Glutamatergic neuron (in vitro differentiated cells): Measurements from ENCODE around the gene FRMD3. TPM values are rescaled to one million over a fixed set of nuclear protein-coding genes. Genes with fewer than 3 reads are reported as not detected.

ENCODE experiments used
- DNase-seq: peaks from one replicate; pipeline ENCODE4 v3.0.0; 2022
- H3K27ac Mint-ChIP-seq: one replicate; pipeline ENCODE4 v1.8.0; 2020; ENCODE audit warnings: mild to moderate bottlenecking, mixed read lengths, inconsistent platforms; ENCODE audit not compliant: unreplicated experiment
- H3K27me3 Mint-ChIP-seq: one replicate; pipeline ENCODE4 v1.8.0; 2020; ENCODE audit warnings: mild to moderate bottlenecking, moderate library complexity, mixed read lengths, inconsistent platforms; ENCODE audit not compliant: unreplicated experiment
- H3K36me3 Mint-ChIP-seq: one replicate; pipeline ENCODE4 v1.8.0; 2020; ENCODE audit warnings: mild to moderate bottlenecking, mixed read lengths, inconsistent platforms; ENCODE audit not compliant: unreplicated experiment
- H3K4me1 Mint-ChIP-seq: one replicate; pipeline ENCODE4 v1.8.0; 2020; ENCODE audit warnings: mild to moderate bottlenecking, low read depth, mixed read lengths, inconsistent platforms; ENCODE audit not compliant: unreplicated experiment
- H3K4me3 Mint-ChIP-seq: one replicate; pipeline ENCODE4 v1.8.0; 2020; ENCODE audit warnings: mild to moderate bottlenecking, mixed read lengths, inconsistent platforms; ENCODE audit not compliant: unreplicated experiment
- H3K9me3 Mint-ChIP-seq: one replicate; pipeline ENCODE4 v1.8.0; 2020; ENCODE audit warnings: mild to moderate bottlenecking, moderate library complexity, mixed read lengths, inconsistent platforms; ENCODE audit not compliant: unreplicated experiment
- CTCF ChIP-seq: fragments of 200-600 bp; sonication (generic); IDR thresholded peaks from one replicate; pipeline ENCODE4 v1.5.0; 2021; ENCODE audit not compliant: partially characterized antibody, unreplicated experiment
- total RNA-seq: library from RNA; stranded (reverse); fragmentation: NEBNext Ultra II Directional; extraction: Animal tissue kit (Norgen Biotek cat#: 25700); gene quantifications from one replicate; pipeline ENCODE4 v1.2.1, GENCODE V29; 2021; ENCODE audit not compliant: unreplicated experiment

Gene FRMD3
- total RNA-seq, 1 donor from 2014 or later: 20.7 TPM

- Mint-ChIP-seq H3K9me3 (no peaks in the 10 kb centered on the region), H3K4me1 (peaks cover 15% of the 10 kb centered on the region), H3K36me3 (no peaks in the 10 kb centered on the region), H3K4me3 (no peak overlapping the region), H3K27me3 (peaks cover 4% of the 10 kb centered on the region), H3K27ac (no peak overlapping the region)
- no peak for DNase-seq
- no peak for TF ChIP-seq CTCF
These were observed 270.5 kb downstream of the FRMD3 start for GRCh38 chr9:83267741-83268140.

- no peak overlapping the region for H3K4me3 Mint-ChIP-seq
- no peak for TF ChIP-seq CTCF
- H3K9me3 Mint-ChIP-seq: no peaks in the 10 kb centered on the region
- peaks cover 15% of the 10 kb centered on the region for H3K4me1 Mint-ChIP-seq
- peaks cover 5% of the 10 kb centered on the region for H3K27me3 Mint-ChIP-seq
- DNase-seq: no peak
- H3K27ac Mint-ChIP-seq: peak overlapping the region; percentile 29
- H3K36me3 Mint-ChIP-seq: no peaks in the 10 kb centered on the region
These were observed 271.3 kb downstream of the FRMD3 start for GRCh38 chr9:83266666-83267496.

- Mint-ChIP-seq H3K4me3 (no peak overlapping the region), H3K27ac (peak overlapping the region; percentile 29), H3K9me3 (no peaks in the 10 kb centered on the region), H3K36me3 (no peaks in the 10 kb centered on the region), H3K27me3 (peaks cover 5% of the 10 kb centered on the region), H3K4me1 (peaks cover 10% of the 10 kb centered on the region)
- no peak for DNase-seq
- no peak for TF ChIP-seq CTCF
These were observed 271.9 kb downstream of the FRMD3 start for GRCh38 chr9:83266331-83266665.

- DNase-seq: no peak
- H3K27me3 Mint-ChIP-seq: peaks cover 5% of the 10 kb centered on the region
- no peaks in the 10 kb centered on the region for H3K36me3 Mint-ChIP-seq
- TF ChIP-seq CTCF: no peak
- no peak overlapping the region for H3K4me3 Mint-ChIP-seq
- H3K4me1 Mint-ChIP-seq: peaks cover 10% of the 10 kb centered on the region
- no peak overlapping the region for H3K27ac Mint-ChIP-seq
- no peaks in the 10 kb centered on the region for H3K9me3 Mint-ChIP-seq
These were observed 273.9 kb downstream of the FRMD3 start for GRCh38 chr9:83264315-83264714.

GRCh38 chr9:83259558-83259957 lies 278.6 kb downstream of the FRMD3 start:
- Mint-ChIP-seq H3K36me3 (peaks cover 5% of the 10 kb centered on the region), H3K4me1 (no peaks in the 10 kb centered on the region), H3K27ac (no peak overlapping the region), H3K27me3 (peaks cover 1% of the 10 kb centered on the region), H3K4me3 (no peak overlapping the region), H3K9me3 (peaks cover under 1% of the 10 kb centered on the region)
- no peak for TF ChIP-seq CTCF
- no peak for DNase-seq
